Thyroid gland (tissue), 4 donors: ENCODE data around the gene TACR3. TPM values are rescaled to one million over a fixed set of nuclear protein-coding genes. Genes with fewer than 3 reads are reported as not detected.
A peak's percentile ranks its signal among the peaks of the same experiment; 100 is the strongest.
"Not testable (repeated sequence)": the region's sequence is repeated elsewhere in the genome, so short reads cannot be mapped to it uniquely, and the experiment has no call there.

Experiments used
- DNase-seq, 2 donors: peaks; one replicate each; pipeline ENCODE4 v3.0.0-alpha.2; 2019
- H3K27ac ChIP-seq, 3 donors: fragments of 200-600 bp; sonication (generic); 1 replicate in 2 of 3; 2 replicates in 1 of 3; pipeline ENCODE4 v1.5.1; 2016 to 2019; ENCODE audit warnings: mild to moderate bottlenecking in 1 of 3, moderate library complexity in 1 of 3
- H3K27me3 ChIP-seq: fragments of 200-600 bp; sonication (generic); one replicate; pipeline ENCODE4 v1.5.1; 2019
- H3K36me3 ChIP-seq, 2 donors: fragments of 200-600 bp; sonication (generic); one replicate each; pipeline ENCODE4 v1.5.1; 2016 to 2019
- H3K4me1 ChIP-seq, 2 donors: fragments of 200-600 bp; sonication (generic); one replicate each; pipeline ENCODE4 v1.5.1; 2017 to 2019
- H3K4me3 ChIP-seq, 3 donors: fragments of 200-600 bp; sonication (generic); replicated peaks in 1 of 3; 1 replicate in 2 of 3; 2 replicates in 1 of 3; pipeline ENCODE4 v1.5.1; 2016; ENCODE audit warnings: mild to moderate bottlenecking in 1 of 3
- H3K9me3 ChIP-seq: fragments of 200-600 bp; sonication (generic); one replicate; pipeline ENCODE4 v1.5.1; 2017
- CTCF ChIP-seq, 6 experiments: fragments of 200-600 bp in 3 of 6; fragments of 450-650 bp in 3 of 6; sonication (generic) in 3 of 6; IDR thresholded peaks; one replicate each; pipeline ENCODE4 v1.5.1; 2016 to 2019; ENCODE audit warnings: antibody characterized with exemption in 6 of 6, mild to moderate bottlenecking in 2 of 6, inconsistent platforms in 1 of 6, moderate library complexity in 1 of 6
- POLR2A ChIP-seq, 2 donors: fragments of 450-650 bp; IDR thresholded peaks; one replicate each; pipeline ENCODE4 v1.6.1; 2017; ENCODE audit warnings: antibody characterized with exemption in 2 of 2, mild to moderate bottlenecking in 2 of 2, moderate library complexity in 1 of 2
- WGBS, 2 donors: methylation state at CpG; one replicate each; pipeline ENCODE4 v1.1.5; 2017; 5-methylcytosine and 5-hydroxymethylcytosine counted together
- intact Hi-C: fragments of 100-400 bp; cut with DNase I; formaldehyde crosslinking; loops from one replicate; pipeline ENCODE4 v1.15.1; 2023
- total RNA-seq, 4 donors: library from RNA; depleted of rRNA; stranded (reverse); fragments of >200 nt; gene quantifications; one replicate each; pipeline ENCODE4 v1.2.3, GENCODE V29; 2016

TACR3 gene
- total RNA-seq, 4 donors from 2014 or later: 0.10 TPM; not detected in 3

DNA sequence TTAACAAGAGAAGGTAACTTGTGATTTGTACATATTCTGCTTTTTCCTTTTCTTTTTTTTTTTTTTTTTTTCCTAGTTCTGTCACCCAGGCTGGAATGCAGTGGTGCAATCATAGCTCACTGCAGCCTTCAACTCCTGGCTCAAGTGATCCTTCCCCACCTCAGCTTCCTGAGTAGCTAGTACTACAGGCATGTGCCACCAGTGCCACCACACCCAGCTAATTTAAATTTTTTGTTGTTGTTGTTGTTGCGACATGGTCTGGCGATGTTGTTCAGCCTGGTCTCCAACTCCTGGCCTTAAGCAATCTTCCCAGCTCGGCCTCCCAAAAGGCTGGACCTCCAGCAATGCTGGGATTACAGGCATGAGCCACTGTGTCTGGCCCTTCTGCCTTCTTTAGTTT, 1.5 kb upstream of the TACR3 start:
- DNase-seq: no peak
- intact Hi-C loops: no loop called here

DNA sequence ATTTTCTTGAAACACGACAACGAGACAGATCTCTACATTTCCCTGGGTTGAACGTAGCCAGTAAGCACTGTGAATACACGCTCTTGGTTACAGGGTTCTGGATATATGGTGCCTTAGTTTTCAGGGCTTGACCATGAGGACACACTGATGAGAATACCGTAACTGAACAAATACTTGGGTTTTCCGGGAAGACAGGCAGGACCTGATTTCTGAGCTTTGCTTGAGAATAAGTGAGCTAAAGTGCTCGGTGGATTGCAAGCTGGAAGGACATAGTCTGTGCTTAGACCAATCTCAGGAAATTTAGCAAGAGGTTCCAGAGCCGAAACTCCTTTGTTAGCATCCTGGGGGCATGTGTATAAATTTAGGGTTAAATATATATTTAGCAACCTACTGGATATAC, 876 bp upstream of the TACR3 start:
- no peaks in the 10 kb centered on the region for H3K27me3 ChIP-seq

More for the DNA sequence above, 1.5 kb upstream of the TACR3 start:
- Histone ChIP-seq H3K9me3 (no peaks in the 10 kb centered on the region), H3K27ac (no peak overlapping the region), H3K4me3 (no peak overlapping the region), H3K4me1 (peaks cover 4 to 7% of the 10 kb centered on the region in 2 donors), H3K36me3 (no peaks in the 10 kb centered on the region), H3K27me3 (no peaks in the 10 kb centered on the region)
- 93 to 98% methylated on average over 3 of the region's 3 CpGs for WGBS, 2 donors
- no peak for TF ChIP-seq CTCF (IDR thresholded peaks at IDR 0.05)

GRCh38 chr4:103719105-103719829, 518 bp downstream of the TACR3 start:
- H3K27me3 ChIP-seq: no peaks in the 10 kb centered on the region
- WGBS, 2 donors: 8 to 13% methylated on average over 20 to 39 of the region's 39 CpGs
- intact Hi-C loops: no loop called here
- DNase-seq: peak; percentile 16 to 31
- H3K36me3 ChIP-seq: no peaks in the 10 kb centered on the region
- TF ChIP-seq POLR2A (IDR thresholded peaks at IDR 0.05): no peak
- no peak overlapping the region for H3K4me3 ChIP-seq
- no peaks in the 10 kb centered on the region for H3K9me3 ChIP-seq
- H3K27ac ChIP-seq: no peak overlapping the region
- peaks cover 4 to 7% of the 10 kb centered on the region in 2 donors for H3K4me1 ChIP-seq

More for the DNA sequence above, 876 bp upstream of the TACR3 start:
- no peak for DNase-seq
- 81 to 86% methylated on average over 8 of the region's 8 CpGs for WGBS, 2 donors
- Histone ChIP-seq H3K36me3 (no peaks in the 10 kb centered on the region), H3K4me3 (no peak overlapping the region), H3K4me1 (peaks cover 4 to 7% of the 10 kb centered on the region in 2 donors), H3K9me3 (no peaks in the 10 kb centered on the region), H3K27ac (no peak overlapping the region)
- intact Hi-C loops: no loop called here
- TF ChIP-seq POLR2A (IDR thresholded peaks at IDR 0.05): no peak

DNA sequence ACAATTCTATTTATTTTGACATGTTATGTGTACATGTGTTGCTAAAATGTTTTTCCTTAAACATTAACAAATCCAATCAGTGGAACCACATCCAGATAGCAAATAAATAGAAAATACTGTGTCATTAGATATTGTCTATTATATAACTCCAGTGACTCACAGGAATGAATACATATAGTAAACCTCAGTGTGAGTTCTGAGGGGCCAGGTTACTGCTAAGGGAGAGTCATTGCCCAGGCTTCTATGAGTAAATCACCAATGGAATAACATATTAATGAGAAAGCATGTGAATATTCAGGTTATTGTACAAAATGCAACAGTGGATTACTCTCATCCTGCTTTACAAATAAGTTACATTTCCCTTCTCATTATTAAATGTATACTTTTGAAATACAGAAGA, 27.2 kb downstream of the TACR3 start:
- DNase-seq: no peak
- Histone ChIP-seq H3K9me3 (no peaks in the 10 kb centered on the region), H3K36me3 (no peaks in the 10 kb centered on the region), H3K27ac (no peak overlapping the region), H3K4me1 (no peaks in the 10 kb centered on the region), H3K27me3 (no peaks in the 10 kb centered on the region), H3K4me3 (no peak overlapping the region)
- no peak for TF ChIP-seq CTCF (IDR thresholded peaks at IDR 0.05)
- intact Hi-C loops: no loop called here

DNA sequence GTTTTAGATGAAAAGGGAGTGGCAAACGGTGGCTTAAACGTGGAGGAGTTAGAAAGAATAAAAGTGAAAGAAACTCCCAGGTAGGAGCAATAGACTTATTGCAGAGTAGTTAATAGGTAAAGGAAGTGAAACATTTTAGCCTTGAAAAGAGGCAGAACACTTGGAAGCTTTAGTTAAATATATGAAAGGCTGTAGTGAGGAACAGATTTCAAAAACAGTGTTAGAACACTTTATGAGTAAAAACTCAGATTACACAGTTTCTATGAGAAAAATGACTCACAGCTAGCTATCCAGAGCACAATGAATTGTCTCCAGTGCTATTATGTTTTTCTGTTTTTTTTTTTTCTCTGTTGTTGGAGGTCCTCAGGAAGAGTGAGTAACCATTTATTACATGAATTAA, 45.8 kb downstream of the TACR3 start:
- no peak for TF ChIP-seq CTCF (IDR thresholded peaks at IDR 0.05)
- TF ChIP-seq POLR2A (IDR thresholded peaks at IDR 0.05): no peak
- Histone ChIP-seq H3K27ac (no peak overlapping the region), H3K36me3 (no peaks in the 10 kb centered on the region), H3K4me3 (no peak overlapping the region), H3K4me1 (no peaks in the 10 kb centered on the region), H3K9me3 (no peaks in the 10 kb centered on the region), H3K27me3 (no peaks in the 10 kb centered on the region)
- intact Hi-C loops: no loop called here
- no peak for DNase-seq
- WGBS, 2 donors: 88 to 91% methylated on average over 2 of the region's 2 CpGs

GRCh38 chr4:103666764-103667163, 53.0 kb downstream of the TACR3 start:
- intact Hi-C loops, H3K36me3 ChIP-seq, H3K4me3 ChIP-seq, H3K27ac ChIP-seq, H3K9me3 ChIP-seq, DNase-seq, H3K27me3 ChIP-seq, H3K4me1 ChIP-seq: not testable (repeated sequence)
